Small intestine (tissue), 4 donors: Measurements from ENCODE around the gene CFHR1. TPM values are rescaled to one million over a fixed set of nuclear protein-coding genes. Genes with fewer than 3 reads are reported as not detected.

Source experiments
- polyA plus RNA-seq, 4 donors: library from polyadenylated mRNA; stranded (reverse) in 3 of 4; unstranded in 1 of 4; fragments of 200-250 nt in 3 of 4; fragments of 120-200 nt in 1 of 4; gene quantifications; one replicate each; pipeline versions ENCODE4 v1.2.1 to v1.2.3, GENCODE V29; 2013
- donor health status: healthy with polysubstance abuse.
- donor health status: Bipolar disorder and iron deficiency.
- donor health status: healthy.

CFHR1 gene
- polyA plus RNA-seq, 4 donors, result 0.04 TPM; not detected in 3

Other genes with a start within 250 kb of the CFHR1 start
- 1 to 10 TPM in 1 of 4 donors, under 1 TPM in 2, not detected in 1; 0.27 to 1.2 (median 0.61) TPM for gene KCNT2, start 211.3 kb upstream of the CFHR1 start, polyA plus RNA-seq
- gene CFH, start 167.7 kb upstream of the CFHR1 start, polyA plus RNA-seq, result 10 to 100 TPM in 1 of 4 donors, 1 to 10 TPM in 2, under 1 TPM in 1; 0.89 to 52.9 (median 8.1) TPM
- under 1 TPM in 1 of 4 donors, not detected in 3; 0.04 TPM for gene CFHR3, start 44.9 kb upstream of the CFHR1 start, polyA plus RNA-seq
- gene CFHR4, start 68.3 kb downstream of the CFHR1 start, polyA plus RNA-seq, result not detected
- gene CFHR2, start 124.0 kb downstream of the CFHR1 start, polyA plus RNA-seq, result not detected
- not detected for gene CFHR5, start 157.8 kb downstream of the CFHR1 start, polyA plus RNA-seq
- gene F13B, start 247.5 kb downstream of the CFHR1 start, polyA plus RNA-seq, result 1 to 10 TPM in 2 of 4 donors, under 1 TPM in 2; 0.24 to 1.6 (median 1.0) TPM